Amniotic stem cell (primary cell): Measurements from ENCODE around the gene SLC12A3.

ENCODE experiments used
- DNase-seq: peaks from one replicate; lab custom pipeline; 2025; lab: John Stamatoyannopoulos, UW

Gene SLC12A3

DNA sequence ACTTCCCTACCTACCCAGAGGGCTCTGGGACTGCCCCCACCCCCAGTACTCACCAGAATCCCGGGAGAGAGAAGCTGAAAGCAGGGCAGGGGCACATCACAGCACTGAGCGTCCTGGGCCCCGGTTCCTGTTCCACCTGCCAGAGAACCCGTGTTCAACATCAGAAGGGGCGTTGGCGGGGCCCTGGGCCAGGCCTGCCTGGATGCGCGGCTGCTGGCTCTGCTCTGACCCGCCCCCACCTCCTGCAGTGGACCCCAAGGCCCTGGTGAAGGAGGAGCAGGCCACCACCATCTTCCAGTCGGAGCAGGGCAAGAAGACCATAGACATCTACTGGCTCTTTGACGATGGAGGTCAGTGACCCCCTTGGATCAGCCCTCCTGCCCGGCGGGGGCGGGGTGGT is 27.7 kb downstream of the SLC12A3 start:
- DNase-seq: no peak

DNA sequence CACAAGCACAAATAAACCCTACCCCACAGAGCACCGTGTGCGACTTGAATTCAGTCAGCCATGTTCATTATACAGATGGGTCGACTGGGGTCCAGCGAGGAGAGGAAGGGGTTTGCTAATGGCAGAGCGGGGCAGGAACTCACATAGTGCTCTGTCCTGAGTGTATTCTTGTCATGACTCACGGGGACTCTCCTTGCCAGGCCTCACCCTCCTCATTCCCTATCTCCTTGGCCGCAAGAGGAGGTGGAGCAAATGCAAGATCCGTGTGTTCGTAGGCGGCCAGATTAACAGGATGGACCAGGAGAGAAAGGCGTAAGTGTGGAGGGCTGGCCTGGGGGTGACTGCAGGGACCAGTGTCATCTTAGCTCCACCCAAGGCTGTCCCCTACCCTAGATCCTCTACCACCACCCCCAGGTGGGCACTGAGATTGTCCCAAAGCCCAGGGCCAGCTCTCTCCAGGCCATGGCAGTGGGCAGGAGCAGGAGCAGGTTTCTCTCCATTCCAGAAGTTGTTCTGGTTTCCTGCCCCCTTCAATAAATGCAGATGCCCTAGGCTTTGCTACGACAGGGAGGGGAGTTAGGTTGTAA is 29.4 kb downstream of the SLC12A3 start:
- DNase-seq: no peak

DNA sequence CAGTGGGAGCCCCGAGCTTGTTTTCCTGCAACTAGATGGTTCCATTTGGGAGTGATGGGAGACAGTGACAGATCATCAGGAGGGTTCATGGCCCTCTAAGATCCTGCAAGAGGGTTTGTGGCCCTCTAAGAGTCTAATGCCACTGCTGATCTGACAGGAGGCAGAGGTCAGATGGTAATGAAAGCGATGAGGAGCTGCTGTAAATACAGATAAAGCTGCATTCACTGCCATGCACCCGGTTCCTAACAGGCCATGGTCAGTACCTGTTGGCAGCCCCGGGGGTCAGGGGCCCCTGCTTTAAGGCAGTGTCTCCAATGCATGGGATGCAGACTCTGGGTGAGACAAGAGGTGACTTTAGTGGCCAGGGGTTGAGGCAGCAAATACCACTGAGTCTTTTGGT is 30.8 kb downstream of the SLC12A3 start:
- no peak for DNase-seq

DNA sequence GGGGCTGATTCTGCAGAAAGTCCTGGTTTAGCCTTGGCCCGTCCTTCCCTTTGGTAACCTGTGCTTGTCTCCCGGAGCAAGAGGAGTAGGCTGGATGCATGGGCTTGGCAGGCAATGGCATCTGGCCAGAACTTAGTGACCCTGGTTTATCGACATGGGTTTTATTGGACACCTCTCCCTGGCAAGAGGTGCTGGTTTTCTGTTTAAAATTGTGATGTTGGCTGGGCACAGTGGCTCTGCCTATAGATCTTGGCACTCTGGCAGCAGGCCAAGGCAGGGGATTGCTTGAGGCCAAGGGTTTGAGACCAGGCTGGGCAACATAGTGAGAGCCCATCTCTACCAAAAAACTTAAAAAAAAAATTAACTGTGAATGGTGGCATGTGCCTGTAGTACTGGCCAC is 31.2 kb downstream of the SLC12A3 start:
- no peak for DNase-seq

DNA sequence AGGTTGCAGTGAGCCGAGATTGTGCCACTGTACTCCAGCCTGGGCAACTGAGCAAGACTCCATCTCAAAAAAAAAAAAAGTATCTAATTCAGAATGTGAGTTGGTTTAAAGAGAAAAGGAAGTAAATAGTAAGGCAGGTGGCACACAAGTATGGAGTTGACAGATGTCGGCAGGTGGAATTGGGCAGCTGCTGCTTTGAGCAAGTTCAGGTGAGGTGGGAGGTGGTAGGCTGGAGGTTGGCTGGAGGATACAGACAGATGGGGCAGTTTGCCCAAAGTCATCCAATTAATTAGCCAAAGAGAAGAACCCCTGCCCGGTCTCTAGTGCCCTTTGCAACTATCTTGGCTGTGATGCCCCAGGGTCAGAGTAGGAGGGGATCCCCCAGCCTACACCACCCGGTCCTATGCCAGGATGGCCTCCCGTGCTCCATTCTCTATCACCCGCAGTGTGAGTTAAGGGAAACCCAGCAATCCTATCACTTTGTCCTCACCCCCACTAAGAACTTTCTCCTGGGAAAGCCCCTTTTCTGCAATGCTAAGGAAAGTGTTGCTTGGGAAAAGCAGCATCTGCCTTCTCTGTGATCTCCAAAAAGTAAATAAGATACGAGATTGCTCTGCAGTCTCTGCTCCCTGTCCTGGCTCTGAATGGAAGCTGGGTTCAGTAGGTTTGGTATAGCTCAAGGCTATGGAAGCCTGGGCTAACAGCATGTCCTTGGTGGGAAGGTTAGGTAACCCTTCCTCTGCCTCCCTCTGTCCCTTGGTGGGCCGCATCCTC is 32.2 kb downstream of the SLC12A3 start:
- no peak for DNase-seq

DNA sequence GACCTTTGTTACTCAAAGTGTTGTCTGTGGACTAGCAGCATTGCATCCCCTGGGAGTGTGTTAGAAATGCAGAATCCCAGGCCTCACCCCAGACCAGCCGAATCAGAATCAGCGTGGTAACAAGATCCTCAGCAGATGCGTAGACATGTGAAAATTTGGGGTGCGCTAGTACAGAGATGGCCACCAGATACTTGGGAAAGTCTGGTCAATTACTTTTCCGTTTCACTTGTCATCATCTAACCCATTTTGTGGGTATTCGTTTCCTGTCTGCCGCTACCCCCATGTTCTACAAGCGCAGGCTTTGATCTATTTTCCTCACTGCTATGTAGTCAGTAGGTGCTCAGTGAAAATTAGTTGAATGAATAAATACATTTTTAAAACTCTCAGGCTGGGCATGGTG is 33.8 kb downstream of the SLC12A3 start:
- no peak for DNase-seq

DNA sequence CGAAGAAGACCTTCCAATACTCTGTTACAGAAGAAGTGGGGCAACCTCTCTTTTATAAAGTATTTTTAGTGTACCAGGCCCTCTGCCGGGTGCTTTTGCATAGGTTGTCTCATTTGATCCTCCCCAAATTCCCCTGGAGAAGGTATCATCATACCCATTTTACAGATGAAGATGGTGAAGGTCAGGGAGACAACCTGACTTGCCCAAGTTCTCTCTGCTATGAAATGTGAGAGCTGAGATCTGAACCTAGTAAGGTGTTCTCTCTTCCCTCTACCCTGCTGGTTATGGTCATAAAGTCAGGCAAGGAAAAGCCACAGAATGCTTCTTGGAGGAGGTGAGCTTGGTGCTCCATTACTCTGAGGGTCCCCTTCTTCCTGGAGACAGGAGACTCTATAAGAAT is 38.9 kb downstream of the SLC12A3 start:
- DNase-seq: no peak

DNA sequence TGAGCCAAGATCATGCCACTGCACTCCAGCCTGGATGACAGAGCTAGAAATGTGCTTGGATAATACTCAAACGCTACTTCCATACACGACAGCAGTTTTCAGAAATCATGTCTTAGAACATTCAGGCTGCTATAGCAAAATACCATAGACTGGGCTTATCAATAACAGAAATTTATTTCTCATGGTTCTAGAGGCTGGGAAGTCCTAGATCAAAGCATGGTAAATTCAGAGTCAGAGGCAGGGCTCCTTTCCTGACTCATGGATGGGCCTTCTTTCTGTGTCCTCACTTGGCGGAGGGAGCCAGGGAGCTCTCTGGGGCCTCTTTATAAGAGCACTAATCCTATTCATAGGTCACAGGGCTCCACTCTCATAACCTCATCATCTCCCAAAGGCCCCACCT is 42.4 kb downstream of the SLC12A3 start:
- no peak for DNase-seq

DNA sequence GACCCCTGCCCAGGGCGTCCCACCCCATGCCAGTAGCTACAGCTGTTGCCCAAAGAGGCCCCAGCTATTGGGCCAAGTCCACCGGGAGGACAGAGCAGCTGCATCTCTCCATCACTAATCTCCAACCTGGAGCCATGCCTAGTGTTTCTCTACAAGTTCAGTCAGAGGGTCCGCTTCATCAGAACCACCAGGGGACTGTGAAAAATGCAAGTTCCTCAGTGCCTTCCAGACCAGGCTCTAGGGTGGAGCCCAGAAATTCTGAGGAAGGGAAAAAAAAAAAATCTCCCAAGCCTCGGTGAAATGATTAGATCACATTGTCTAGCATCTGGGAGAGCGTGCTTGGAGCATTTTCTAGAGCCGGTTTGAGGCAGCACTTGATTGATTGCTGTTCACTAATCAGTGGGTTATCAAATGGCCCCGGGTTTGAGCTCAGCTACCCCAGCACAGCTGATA is 44.5 kb downstream of the SLC12A3 start:
- no peak for DNase-seq

DNA sequence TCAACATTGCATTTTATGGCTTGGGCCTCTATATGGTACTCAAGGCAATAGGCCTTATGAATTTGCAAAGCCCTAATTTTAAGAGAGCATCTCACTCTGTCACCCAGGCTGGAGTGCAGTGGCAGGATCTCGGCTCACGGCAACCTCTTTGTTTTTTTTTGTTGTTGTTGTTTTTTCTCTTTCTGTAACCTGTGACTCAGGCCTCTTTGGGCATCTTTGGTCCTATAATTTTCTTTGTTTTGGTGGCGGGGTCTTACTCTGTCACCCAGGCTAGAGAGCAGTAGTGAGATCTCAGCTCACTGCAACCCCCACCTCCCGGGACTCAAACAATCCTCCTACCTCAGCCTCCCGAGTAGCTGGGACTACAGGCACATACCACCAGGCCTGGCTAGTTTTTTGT is 45.1 kb downstream of the SLC12A3 start:
- no peak for DNase-seq

DNA sequence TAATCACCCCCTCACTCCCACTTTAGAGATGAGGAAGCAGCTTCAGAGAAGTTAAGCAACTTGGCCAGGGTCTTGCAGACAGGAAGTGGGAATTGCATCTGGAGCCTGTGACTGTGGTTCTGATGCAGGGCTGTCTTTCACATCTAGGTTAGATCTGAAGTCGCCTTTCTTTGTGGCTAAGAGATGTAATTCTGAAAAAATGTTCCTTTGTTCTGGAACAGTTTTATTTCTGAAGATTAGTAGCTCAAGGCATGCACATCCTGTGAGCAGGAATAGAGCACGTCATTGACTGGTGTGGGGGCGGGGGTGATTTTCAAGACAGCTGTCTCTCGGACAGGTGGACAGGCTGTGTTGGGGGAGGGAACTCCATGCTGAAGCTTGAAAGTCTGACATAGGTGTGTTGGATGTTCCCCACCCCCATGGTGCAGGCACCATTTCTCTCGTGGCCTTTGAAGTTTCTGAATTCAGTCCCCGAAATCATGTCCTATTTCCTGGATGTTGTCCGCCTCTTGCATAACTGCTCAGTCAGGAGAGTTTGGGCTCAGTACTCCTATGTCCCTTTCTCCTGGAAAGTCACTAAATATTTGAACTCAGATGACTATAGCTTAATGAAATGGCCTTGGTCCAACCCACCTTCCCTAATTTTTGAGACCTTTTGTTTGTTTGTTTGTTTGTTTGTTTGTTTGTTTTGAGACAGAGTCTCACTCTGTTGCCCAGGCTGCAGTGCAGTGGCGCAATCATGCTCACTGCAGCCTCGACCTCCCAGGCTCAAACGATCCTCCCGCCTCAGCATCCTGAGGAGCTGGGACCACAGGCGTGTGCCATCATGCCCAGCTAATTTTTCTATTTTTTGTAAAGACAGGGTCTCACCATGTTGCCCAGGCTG is 45.9 kb downstream of the SLC12A3 start:
- no peak for DNase-seq

DNA sequence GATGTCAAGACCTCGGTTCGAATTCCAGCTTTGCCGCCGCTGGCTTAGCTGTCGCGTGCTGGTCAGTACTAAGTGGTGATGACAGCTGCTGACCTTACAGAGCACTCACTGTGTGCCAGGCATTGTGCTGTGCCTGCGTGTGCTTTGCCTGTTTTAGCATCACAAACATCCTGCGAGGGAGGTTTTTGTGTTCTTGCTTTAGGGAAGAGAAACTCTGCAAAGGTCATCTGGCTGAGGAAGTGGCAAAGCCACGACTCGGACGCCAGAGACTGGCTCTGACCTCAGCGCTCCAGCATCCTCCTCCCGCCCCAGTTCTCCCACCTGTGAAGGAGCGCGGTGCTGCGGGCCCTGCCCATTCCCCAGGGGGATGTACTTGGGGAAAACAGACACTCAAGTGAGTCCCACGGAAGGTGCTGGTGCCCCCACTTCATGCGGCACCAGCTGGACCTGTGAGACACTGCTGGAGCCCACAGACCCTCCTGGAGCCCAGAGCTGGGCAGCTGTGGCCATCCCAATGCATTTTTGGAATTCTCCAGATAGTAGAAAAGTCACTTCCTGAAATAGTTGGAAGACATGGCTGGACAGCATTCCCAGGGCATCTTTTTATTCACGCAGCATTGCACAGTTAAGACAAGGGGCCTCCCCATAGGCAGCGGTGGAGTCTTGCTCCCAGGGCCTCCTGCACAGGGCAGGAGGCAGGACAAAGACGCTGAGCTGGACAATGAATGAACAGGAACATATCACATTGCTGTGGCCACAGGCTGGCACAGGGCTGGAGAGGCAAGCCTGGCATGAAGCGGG is 47.0 kb downstream of the SLC12A3 start:
- DNase-seq: no peak

DNA sequence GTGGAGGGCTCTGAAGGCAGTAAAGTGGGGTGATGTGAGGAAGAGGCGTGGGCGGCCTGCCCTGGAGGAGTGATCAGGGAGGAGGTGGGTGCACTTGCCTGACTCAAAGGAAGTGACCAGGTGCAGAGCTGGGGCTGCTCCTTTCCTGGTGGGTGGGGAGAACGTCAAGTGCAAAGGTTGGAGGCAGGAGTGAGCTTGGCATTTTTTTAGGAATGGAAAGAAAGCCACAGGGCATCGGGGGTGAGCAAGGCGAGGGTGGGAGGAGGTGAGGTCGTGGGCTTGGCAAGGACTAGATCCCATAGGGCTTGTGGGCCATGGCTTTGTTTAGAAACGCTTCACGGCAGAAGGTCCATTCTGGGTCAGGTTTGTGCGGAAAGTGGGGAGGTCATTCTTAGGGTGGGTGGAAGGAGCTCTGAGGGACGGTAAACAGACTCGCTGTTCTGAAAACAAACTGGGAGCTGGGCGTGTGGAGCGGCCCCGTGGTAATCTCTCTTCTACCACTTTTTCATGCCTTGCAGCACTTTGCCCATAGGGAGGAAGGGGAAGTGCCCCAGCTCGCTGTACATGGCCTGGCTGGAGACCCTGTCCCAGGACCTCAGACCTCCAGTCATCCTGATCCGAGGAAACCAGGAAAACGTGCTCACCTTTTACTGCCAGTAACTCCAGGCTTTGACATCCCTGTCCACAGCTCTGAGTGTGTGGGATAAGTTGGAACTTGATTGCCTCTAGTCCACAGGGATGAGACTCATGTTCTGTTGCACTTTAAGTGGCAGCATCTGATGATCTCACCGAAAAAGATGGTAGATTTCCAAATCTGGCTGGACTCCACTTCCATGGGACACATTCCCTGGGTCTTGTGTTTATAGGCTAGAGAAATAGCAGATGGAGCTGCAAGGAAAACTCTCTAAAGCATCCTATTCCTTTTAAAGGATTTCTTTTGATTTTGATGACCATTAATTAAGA is 48.0 kb downstream of the SLC12A3 start:
- no peak for DNase-seq

DNA sequence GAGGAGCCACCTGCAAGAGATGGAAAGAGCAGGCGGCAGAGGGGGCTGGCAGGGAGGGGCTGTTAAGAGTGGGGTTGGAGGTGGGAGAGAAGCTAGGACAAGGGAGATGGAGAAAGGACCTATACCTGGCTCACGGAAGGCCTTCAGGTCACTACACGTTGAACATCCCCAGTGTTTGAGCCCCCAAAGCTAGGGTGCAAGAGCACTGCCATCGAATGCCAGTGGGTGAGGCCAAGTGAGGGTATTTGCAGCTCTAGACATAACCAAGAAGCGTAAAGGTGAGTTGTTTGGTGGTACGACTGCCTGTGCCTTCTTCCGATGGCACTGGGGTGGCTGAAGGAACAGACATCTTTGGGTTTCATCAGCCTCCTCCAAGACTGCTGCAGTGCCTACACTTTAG is 49.9 kb downstream of the SLC12A3 start:
- DNase-seq: no peak

DNA sequence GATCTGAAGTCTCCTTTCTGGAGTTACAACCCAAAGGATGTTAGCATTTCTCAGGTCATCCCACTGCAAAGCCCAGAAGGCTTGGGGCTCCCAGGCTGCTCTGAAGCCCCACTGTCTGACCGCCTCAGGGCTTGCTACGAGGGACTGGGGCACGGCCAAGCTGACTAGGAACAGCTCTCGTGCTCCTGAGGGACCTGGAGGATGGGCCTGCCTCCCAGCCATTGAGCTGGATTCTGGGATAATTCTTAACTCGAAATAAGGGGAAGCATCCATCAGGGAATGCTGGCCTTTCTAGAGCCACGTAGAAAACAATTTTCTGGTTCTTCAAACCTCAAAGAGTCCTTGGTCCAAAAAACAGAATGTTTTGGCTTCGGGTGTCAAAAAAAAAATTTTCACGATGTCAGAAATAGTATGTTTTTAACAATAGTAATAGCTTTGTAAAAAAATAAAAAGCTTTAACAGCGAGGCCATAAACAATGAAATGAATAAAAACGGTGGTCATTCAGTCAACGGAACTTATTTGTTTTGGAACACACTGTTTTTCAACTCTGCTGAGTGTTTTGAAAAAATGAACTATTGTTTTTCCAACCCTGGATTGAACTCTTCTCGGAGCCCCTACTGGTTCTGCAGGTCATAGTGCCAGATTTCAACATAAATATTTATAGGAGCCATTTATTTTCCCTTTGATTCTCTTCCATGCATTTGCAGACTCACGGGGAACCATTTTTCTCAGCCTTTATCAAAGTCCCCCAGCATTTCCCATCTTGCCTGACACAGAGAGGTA is 50.5 kb downstream of the SLC12A3 start:
- no peak for DNase-seq

DNA sequence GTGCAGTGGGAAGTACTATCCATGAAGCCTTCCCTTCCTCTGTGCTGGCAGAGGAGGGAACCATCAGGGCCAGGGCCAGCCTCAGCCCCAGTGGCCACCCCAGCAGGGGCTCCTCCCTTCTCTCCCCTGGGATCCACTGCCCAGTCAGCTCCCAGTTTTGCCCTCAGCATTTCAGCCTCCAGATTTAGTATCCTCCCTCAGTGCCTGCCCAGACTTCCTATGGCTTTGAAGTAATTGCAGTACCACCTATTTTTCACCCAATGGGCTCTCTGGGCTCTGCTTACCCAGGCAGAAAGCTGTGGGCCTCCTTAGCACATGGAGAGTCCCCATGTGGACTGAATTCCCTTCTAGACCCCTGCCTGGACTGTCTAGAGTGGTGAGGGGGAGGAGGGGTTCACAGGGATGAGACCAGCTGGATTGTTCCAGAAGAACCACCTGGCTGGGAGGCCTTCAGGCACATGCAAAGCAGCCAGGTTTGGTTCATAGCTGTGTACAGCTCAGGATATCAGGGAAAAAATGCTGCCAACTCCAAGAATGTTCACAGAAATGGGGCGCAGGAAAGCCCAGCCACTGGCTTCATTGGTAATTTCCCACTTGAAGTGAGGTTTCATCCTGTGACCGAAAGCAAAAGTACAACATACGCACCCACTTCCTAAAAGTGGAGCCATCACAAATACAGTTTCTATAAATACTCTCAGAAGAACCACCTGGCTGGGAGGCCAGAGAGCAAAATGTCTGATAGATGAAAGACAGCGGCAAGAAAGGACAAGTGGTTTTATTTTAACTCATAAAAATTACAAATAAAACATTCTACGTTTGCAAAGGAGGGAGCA is 51.8 kb downstream of the SLC12A3 start:
- DNase-seq: no peak

DNA sequence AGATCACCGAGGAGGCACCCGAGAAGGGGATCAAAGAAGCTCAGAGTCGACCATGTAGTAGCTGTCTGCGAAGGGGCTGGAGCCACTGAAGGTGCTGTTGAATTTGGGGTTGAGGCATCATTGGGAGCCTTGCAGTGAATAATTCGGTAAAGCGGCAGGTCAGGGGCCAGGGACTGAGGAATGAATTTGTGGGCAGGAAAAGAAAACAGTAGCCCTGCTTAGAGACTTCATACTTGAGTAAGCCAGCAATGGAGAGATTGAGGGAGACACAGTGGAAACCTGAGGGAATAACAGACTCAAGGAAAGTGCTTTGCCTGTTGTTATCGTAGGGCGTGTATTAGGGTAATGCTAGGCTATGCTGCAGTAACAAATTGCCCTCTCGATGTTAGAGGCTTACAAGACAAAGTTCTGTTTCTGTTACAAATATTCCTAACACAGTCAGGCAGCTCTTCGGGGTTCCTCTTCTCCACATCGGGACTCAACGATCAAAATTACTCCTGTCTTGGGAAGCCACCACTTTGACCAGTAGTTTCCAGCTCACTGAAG is 53.5 kb downstream of the SLC12A3 start:
- no peak for DNase-seq

DNA sequence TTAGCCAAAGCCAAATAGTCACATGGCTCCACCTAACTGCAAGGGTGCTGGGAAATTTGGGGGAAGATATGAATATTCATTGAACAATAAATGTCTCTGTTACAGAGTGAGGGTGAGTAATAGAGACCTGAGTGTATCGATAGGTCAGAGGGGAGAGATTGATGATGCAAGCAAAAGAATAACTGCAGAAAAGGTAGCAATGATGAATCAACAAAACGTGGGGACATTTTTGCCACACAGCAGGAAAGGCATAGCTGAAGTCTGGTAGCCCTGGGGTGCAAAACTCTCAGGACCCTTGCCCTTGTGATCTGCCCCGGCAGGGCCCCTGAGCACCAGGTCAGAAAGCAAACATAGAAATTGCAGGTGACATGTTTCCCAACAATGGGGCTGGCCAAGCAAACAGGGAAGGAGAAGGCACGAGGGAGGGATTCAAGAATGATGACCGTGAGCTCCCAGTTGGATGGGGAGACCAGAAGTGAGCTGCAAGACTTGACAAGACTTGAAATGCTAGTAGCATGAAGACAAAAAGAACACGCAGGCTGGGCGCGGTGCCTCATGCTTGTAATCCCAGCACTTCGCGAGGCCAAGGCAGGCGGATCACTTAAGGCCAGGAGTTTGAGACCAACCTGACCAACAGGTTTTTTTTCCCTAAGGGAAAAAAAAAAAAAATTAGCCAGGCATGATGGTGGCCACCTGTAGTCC is 54.2 kb downstream of the SLC12A3 start:
- no peak for DNase-seq
